Esophagus muscularis mucosa (tissue), 3 donors: ENCODE results near the gene TXNRD2.

Experiments
- POLR2AphosphoS5 ChIP-seq, 2 donors: sonication (generic); formaldehyde crosslinking; IDR thresholded peaks; one replicate each; pipeline ENCODE4 v1.6.1; 2017; ENCODE audit warnings: antibody characterized with exemption in 2 of 2
- TF ChIP-seq, protein P1 (sequence below), 3 experiments: fragments of 200-600 bp in 2 of 3; fragments of 450-650 bp in 1 of 3; sonication (generic) in 2 of 3; IDR thresholded peaks; one replicate each; pipeline ENCODE4 v1.5.1; 2017 to 2019; ENCODE audit warnings: antibody characterized with exemption in 3 of 3, mild to moderate bottlenecking in 2 of 3, moderate library complexity in 1 of 3

DNA sequence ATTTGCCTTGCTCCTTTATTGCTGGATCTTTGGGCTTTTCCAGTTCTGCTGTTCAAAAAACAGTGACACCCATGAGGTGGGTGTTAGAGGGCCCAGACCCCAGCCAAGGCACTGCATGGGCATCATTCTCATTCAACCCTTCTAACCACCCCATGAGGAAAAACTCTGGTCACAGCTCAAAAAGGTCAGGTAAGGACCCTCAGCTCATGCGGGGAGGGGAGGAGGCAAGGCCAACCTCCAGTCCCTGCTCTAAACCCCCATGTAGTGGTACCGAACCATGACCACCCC is 94.3 kb downstream of the TXNRD2 start:
- TF ChIP-seq, protein P1, sequence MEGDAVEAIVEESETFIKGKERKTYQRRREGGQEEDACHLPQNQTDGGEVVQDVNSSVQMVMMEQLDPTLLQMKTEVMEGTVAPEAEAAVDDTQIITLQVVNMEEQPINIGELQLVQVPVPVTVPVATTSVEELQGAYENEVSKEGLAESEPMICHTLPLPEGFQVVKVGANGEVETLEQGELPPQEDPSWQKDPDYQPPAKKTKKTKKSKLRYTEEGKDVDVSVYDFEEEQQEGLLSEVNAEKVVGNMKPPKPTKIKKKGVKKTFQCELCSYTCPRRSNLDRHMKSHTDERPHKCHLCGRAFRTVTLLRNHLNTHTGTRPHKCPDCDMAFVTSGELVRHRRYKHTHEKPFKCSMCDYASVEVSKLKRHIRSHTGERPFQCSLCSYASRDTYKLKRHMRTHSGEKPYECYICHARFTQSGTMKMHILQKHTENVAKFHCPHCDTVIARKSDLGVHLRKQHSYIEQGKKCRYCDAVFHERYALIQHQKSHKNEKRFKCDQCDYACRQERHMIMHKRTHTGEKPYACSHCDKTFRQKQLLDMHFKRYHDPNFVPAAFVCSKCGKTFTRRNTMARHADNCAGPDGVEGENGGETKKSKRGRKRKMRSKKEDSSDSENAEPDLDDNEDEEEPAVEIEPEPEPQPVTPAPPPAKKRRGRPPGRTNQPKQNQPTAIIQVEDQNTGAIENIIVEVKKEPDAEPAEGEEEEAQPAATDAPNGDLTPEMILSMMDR (IDR thresholded peaks at IDR 0.05): no peak
- no peak for TF ChIP-seq POLR2AphosphoS5 (IDR thresholded peaks at IDR 0.05)
